GM19351 (cell line): Measurements from ENCODE around the gene ANKRD60.

Experiments
- ATAC-seq: cut with Tn5 transposase; IDR thresholded peaks from one replicate; pipeline ENCODE4 v1.9.1; 2021; ENCODE audit warnings: mild to moderate bottlenecking, moderate library complexity; ENCODE audit not compliant: unreplicated experiment

Gene ANKRD60, protein sequence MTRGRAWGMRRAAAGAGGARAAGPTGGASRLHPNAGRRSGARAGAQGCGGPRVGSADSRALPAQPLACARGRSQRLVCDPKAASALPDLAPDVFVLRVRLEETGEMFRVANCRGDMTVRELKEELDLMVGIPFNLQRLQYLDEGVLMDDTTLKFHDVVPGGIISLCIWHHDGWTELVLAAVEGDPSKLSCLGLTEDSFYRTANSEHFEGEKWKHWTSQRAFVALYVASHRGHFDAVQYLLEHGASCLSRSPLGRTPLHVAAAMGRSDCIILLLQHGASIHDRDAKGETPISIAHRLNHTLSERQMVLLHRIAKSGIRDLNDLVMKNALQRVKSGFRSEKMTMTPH

DNA sequence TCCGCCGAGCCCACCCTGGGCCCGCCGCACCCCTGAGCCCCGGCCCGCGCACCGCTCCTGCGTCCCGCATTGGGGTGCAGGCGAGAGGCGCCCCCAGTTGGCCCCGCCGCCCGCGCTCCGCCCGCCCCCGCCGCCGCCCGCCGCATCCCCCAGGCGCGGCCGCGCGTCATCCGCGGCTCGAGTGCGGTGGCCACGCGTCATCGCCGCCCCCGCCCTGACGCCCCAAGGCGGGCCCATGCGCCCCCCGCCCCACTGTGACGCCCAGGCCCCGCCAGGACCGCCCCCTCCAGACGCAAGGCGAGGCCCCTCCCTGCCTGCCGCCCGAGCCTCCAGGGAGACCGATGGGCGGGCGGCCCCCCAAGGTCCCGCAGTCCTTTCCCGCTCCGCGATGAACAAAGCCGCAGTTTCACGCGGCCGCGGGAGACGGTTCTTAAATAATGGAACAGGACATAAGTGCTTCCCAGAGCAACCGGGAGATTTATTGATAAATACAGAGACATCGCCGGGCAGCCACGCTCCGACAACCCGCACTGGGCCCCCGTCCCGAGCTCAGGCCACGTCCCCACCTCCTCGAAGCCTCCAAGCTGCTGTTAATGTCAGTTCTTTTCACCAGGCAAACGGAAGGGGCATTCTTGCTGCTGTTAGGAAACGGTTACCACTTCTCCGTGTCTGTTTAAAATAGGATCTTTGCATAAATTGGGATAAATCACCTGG lies at the start of gene ANKRD60:
Gene ANKRD60, minus strand, starts transcription at position 170 of the 714 bp plus-strand sequence. Its CDS starts 0 bp downstream, at position 170.
- ATAC-seq: no peak

- ATAC-seq: no peak
These were observed 49.4 kb upstream of the ANKRD60 start for GRCh38 chr20:58277578-58278472.

DNA sequence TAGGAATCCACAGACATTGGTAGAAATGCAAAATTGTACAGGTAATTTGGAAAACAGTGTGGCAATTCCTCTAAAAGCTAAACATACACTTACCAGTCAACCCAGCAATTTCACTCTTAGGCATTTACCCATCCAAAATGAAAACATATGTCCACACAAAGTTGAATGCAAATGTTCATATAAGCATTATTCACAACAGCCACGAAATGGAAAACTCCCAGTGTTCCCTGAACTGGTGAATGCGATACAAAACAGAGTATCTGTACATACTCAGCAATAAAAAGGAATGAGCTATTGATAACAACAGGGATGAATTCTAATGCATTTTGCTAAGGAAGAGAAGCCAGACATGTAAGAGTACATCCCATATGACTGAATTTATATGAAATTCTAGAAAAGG lies 48.7 kb upstream of the ANKRD60 start:
- ATAC-seq: no peak

GRCh38 chr20:58274384-58274783 lies 45.9 kb upstream of the ANKRD60 start:
- ATAC-seq: no peak

DNA sequence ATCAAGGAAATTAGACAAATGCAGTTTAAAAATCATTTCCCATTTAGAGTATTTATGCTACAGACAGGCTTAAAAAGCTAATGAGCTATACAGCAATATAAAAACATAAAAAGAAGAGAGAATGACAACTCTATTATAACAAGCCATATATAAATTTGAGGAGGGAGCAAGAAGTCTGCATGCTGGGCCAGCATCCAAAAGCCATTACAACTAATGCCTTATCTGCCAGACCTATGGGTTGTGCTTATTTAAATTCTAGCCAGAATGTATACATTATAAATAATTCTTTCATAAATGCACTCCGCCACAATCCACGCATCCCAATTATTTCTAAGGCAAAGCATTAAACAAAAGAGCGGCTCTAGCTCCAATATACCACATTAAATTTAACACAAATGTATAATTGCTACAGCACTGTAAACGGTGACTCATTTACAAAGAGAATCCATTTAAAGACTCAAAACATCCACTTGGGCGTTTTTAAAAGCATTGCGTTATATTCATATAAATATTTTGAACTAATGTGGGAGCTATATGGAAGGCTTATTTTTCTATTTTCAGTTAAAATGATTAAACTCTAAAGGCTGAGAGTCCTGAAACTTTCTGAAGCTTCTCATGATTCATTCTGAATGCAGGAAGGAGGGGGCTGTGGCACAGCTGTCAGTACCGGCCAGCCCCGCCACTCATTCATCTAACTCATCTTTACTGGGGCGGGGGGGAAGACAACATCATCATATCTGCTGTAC lies 43.3 kb upstream of the ANKRD60 start:
- no peak for ATAC-seq

DNA sequence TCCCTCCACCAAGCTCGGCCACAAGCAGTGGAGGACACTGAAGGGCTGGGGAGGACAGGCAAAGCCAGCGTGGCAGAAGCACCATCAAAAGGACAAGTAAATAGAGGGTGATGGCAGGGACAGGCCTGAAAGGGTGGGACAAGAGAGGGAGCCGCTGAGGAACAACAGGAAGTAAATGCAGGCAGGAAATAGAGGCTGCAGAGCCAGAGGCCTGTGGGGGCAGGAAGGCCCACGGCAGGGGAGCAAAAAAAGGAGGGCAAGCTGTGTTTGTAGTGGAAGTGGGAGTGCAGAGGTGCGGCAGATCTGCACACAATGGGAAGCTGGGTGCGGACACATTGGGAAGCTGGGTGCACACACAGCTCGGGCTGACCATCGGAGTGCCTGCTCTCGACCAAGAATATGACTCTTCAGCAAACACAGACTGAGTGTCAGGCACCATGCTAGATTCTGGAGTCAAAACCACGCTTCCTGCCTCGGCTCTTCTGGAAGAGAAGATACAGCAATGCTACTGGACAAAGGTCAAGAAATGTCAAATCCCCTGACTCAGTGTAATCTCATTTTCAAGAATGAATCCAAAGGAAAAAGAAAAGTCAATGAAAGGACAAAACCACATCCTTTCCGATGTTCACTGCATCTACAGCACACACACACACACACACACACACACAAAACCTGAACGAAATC lies 40.6 kb upstream of the ANKRD60 start:
- ATAC-seq: no peak

GRCh38 chr20:58268421-58268821 lies 40.0 kb upstream of the ANKRD60 start:
- no peak for ATAC-seq

DNA sequence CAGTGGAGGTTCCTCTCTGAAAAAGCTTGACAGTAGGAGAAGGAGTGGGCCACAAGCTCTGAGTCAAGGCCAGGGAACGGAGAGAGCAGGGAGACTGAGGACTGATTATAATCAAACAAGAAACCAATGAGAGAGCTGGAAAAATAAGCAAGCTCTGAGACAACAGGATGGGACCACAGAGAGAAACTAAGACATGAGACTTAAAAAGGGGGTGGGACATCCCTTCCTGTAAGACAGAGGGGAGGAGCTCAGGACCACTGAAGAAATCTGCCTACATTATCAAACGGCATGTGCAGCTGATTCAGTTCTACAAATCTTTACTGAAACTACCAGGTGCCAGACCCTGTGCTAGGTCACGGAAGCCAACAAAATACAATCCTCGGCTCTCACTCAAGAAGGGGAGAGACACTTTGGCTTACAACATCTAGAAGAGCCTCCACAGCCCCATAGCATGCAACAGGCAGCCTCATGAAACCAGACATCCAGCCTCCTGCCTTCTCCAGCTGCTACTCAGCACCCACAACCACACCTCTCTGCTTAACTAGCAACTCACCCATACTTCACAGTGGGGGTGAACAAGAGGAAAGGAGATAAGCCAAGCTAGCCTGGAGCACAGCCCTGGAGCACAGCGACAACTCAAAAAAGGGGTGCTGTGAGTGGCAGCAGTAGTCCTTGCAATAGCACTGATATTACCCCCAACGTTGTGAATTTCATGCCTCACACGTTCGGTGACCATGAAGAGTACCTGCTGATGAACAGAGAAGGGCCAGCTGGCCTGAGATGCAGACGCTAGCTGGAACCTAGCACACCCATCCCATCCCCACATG lies 39.1 kb upstream of the ANKRD60 start:
- no peak for ATAC-seq

GRCh38 chr20:58264271-58264670 lies 35.8 kb upstream of the ANKRD60 start:
- no peak for ATAC-seq

- no peak for ATAC-seq
These were observed 33.2 kb upstream of the ANKRD60 start for GRCh38 chr20:58261660-58262059.

DNA sequence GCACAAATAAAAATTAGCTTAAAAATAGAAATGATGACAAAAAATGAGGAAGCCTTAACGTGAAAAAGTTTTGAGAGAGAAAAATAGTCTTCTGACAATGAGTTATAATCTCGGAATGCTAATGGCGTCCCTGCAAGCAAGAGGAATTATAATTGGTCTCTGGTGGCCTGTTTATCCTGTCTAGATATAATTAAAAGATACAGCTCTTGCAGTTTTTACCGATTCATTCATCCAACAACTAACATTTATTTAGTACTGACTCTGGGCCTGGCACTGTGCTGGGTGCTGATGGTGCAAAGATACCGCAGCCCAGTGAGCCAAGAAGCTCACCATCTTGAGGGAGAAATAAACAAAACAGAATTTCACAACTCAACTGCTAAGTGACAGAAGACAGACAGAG lies 31.6 kb upstream of the ANKRD60 start:
- ATAC-seq: no peak

GRCh38 chr20:58256842-58257241 lies 28.4 kb upstream of the ANKRD60 start:
- ATAC-seq: no peak

- no peak for ATAC-seq
These were observed 27.9 kb upstream of the ANKRD60 start for GRCh38 chr20:58256307-58256706.

DNA sequence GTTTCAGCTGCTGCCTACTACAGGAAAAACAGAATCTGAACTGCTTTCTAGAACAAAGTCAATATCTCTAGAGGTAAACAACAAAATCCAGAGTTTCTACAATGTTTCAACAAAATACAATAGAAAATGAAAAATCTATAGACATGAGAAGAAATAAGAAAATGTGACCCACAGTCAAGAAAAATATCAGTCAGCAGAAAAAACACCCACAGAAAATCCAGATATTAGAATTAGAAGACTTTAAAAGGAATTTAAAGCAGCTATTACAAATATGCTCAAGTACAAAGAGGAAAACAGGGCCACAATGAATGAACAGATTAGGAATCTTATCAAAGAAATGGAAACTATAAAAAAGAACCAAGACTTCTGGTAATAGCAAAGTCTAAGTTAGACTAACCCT lies 26.4 kb upstream of the ANKRD60 start:
- no peak for ATAC-seq

DNA sequence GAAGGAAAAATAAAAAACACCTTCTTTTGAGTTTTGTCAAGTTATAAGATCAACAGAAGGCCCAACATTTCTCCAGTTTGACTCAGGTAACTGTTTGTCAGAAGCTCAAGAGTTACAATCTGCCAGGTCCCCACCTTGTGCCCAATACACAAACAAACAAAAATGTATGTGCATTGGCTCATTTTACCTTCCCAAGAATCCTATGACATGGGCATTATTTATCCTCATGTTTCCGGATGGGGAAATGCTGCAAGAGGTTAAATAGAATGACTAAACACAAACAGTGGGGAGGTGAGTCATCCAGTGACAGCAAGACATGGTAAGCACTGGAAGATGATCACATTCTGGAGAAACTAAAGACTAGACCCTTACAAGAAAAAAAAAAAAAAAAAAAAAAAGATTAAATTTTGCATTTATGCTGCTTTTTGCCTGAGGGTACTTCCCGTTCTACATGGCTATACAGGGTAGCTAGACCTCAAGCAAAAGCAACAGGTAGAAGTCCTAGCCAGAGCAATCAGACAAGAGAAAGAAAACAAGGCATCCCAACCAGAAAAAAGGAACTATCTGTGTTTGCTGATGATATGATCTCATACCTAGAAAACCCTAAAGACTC lies 23.6 kb upstream of the ANKRD60 start:
- ATAC-seq: no peak

DNA sequence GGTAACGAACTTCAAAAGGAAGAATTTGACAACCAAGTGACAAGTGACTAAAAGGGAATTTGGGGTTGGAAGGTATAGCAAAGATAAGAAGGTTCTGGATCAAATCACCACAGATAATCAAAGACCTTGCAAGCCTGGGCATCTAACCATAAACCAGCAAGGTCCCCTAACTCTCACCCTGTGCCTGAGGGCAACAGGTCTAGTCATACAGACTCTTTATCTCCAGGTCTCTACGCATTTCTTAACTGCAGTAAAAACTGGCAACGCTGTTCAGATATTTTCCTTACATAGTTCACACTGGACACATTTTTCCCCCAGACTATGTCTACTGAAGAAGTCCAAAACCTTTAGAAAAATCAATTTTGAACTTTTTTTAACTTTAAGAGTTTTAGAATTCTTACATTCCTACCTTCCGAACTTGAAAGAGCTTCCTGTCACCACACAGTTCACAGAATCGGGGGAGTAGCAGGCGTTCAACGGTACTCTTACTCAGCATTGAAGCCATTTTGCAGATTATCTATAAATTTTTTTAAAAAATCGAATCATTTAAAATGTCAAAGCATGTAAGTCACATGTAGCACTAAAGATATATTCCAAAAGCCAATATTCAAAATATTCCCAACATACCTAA lies 23.0 kb upstream of the ANKRD60 start:
- ATAC-seq: no peak

DNA sequence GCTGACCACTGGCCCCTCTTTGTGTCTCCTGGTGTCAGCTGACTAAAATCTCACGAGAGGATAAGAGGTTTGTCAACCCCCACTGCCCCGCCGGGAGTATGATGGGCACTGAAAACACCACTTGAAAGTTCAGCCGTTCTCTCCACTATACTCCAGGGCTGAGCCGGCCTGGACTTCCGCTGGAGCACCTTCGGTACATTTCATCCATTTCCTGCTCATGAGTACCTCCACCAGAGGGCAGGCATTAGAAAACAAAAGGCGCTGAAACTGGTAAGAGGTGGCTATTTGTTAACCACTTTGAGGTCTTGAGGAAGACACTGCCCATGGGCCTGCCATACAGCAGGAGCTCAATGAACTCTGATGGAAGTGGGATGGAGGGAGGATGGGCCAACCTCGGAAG lies 17.9 kb upstream of the ANKRD60 start:
- no peak for ATAC-seq

GRCh38 chr20:58245931-58246330 lies 17.5 kb upstream of the ANKRD60 start:
- ATAC-seq: no peak
